ENCODE results near the gene CTNNAL1.

DNA sequence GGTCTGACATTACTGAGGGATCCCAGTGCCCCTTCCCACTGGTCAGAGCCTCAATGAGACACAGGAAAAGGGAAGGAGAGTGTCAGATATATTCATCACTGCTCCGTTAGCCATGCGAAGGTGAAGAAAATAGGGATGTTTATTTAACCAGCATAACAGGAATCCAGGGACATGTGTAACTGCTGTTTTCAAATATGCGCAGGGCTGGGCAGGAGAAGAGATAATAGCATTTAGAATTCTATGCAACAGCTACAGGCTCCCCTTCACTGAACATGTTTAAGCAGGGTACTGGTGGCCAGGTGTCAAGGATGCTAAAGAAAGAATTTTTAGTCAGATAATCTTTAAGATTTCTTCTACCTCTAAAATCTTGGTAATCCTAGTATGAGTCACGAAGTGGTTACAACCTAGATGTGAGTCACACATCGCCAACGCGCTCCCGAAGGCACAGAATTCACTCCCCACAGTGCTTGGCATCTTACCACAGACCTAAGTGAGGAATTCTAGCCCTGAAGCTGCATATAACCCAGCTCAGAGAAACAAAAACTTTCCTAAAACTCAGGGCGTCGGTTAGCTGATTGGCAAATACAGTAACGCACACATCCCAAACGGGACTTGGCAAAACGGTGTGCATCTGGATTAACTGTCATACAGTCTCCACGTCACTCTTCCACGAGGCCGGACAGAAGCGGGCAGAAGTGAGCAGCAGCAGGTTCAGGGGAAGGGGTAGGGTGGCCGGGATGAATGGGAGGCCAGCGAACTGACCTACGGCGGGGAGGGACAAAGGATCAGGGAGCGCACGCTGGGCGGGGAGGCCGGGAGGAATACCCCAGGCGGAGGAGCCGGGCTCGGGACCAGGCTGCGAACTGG is 1.1 kb downstream of the CTNNAL1 start:
- TF ChIP-seq EP300 (IDR thresholded peaks at IDR 0.05), result no peak
- TF ChIP-seq POLR2AphosphoS5 (IDR thresholded peaks at IDR 0.05), result peak; percentile 51 to 73 (median 53)
- TF ChIP-seq, protein P1, sequence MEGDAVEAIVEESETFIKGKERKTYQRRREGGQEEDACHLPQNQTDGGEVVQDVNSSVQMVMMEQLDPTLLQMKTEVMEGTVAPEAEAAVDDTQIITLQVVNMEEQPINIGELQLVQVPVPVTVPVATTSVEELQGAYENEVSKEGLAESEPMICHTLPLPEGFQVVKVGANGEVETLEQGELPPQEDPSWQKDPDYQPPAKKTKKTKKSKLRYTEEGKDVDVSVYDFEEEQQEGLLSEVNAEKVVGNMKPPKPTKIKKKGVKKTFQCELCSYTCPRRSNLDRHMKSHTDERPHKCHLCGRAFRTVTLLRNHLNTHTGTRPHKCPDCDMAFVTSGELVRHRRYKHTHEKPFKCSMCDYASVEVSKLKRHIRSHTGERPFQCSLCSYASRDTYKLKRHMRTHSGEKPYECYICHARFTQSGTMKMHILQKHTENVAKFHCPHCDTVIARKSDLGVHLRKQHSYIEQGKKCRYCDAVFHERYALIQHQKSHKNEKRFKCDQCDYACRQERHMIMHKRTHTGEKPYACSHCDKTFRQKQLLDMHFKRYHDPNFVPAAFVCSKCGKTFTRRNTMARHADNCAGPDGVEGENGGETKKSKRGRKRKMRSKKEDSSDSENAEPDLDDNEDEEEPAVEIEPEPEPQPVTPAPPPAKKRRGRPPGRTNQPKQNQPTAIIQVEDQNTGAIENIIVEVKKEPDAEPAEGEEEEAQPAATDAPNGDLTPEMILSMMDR (IDR thresholded peaks at IDR 0.05), result no peak
- no peak for TF ChIP-seq POLR2A (IDR thresholded peaks at IDR 0.05)

Measured in stomach (tissue), 4 donors.